ENCODE results near the gene NEK9. TPM values are rescaled to one million over a fixed set of nuclear protein-coding genes. Genes with fewer than 3 reads are reported as not detected.

Gene NEK9
- 46.9 and 61.7 TPM in 2 replicates for total RNA-seq

DNA sequence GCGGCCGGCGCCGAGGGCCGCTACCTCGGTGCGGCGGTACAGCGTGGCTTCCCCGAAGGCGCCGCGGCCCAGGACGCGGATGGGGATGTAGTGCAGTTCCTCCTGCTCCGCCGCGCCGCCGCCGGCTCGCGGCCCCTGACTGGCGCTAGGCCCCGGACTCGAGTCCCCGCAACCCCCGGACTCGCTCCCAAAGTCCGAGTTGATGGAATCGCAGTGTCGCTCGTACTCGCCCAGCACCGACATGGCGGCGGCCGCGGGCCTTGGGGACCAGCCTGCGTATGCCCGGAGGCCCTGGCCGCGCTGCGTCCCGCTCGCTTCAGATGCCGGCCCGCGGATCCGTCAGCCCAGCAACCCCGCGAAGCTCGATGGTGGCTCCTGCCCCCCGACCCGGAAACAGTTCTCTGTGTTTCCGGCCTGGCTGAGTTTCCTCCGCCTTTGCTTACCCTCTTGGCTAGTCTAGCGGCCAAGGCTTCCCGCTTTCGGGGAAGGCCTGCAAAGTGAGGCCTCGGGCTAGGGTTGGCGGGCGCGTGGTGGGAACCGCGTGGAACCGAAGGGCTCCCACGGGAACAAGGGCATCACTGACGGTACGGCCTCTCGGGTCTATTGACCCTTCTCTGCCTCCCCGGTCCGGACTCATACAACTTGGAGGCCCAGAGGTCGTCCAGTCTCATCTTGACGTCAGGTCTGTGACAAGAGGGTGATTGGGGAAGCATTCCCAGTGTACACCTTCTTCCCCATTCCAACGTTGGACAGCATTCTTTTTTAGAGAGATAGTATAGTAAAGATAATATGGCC, at the start of gene NEK9:
Gene NEK9, minus strand, starts transcription at position 370 of the 795 bp plus-strand sequence. Its CDS starts 127 bp downstream, at position 243.

DNA sequence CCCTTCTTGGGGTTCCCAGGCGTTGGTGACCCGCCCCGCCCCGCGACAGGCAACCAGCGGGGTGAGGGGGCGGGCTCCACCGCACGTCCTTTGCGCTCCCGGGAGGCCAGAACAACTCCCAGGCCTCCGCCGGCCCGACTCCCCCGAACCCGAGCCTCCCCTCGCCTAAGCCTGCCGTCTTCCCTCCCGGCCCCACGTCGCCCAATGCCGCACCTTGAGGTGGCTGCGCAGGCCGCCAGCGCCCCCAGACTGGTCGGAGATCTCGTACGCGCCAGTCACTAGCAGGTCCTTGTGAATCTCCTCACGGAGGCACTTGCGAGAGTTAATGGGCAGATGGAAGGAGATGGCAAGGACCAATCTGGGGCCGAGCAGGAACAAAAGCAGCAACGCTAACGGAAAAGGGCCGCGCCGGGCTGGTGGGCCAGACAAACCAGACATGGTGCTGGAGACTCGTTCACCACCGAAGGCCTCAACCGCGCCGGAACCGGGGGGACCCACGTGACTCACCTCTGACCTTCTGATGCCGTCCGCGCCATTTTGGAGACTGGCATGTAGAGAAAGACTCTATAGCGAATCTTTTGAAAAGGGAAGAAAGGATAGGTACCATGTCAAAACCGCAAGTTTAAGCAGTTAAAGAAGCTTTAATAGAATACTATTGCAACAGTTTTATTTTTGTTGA, 49.4 kb upstream of the NEK9 start, which contains the start of gene TMED10:
Gene TMED10, minus strand, starts transcription at position 471 of the 679 bp plus-strand sequence. Its CDS starts 33 bp downstream, at position 438.

DNA sequence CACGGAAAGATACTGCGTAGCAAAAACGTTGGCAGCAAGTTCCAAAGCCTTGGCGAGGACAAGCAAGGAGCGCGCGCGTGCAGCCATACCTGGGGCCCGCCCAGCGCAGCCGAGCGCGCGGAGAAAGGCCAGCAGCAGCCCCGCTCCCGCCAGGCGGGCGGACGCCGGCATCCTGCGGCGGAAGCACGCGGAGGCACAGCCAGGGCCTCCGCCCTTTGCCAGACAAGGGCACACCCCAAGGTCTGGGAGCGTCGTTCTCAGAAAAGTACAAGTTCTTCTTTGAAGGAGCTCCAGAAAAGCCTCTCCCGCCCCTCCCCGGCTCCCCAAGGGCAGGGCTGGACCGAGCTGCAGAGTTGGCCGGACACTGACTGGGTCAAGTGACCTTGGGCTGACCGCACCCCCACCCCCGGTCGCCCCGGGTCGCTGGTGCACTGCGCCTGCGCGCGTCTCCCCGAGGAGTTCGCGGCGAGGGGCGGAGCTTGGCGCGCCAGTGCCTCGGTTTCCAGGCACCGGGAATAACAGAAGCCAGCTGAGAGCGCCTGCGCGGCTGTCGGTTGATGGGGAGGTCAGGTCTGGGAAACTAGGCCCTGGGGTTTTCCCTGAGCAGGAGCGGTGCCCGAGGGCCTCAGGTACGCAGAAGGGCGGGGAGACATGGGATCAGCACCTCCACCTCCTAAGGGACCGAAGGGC, 57.6 kb downstream of the NEK9 start, which contains the start of gene ZC2HC1C:
Gene ZC2HC1C, plus strand, starts transcription at position 521 of the 690 bp plus-strand sequence. CDS start 933 bp downstream, outside the sequence.

DNA sequence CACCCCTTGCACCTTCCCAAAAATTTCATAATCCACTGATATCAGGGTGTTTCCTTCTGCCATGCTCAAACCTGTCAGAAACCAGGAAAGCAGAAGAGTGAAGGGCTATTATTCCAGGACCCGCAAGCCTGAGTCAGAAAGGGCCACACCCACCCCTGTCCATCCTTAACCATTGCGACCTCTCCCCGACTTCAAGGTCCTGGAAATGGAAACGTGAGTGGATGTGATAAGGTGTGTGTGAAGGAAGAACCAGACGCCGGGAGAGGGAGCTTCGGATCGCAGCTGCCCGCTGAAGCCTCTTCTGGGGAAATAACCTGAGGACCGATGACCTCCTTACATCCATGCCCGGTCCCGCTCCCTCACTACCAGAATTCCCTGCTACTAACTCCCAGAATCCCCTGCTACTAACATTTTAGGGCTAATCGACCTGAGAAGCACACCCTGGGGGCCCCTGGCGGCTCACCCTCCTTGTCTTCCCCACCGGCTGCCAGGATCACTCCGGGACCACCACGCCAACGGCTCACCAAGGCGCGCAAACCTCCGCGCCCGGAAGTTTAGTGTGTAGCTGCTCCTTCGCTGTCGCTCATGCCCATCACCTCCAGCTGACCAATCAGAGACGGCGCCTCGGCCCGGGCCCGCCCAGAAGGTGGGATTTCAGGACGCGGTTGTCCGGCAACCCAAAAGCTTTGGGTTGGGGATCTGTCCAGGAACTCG, 63.2 kb downstream of the NEK9 start, which contains the start of gene ACYP1:
Gene ACYP1, minus strand, starts transcription at position 534 of the 714 bp plus-strand sequence. Its CDS starts 471 bp downstream, at position 63.

DNA sequence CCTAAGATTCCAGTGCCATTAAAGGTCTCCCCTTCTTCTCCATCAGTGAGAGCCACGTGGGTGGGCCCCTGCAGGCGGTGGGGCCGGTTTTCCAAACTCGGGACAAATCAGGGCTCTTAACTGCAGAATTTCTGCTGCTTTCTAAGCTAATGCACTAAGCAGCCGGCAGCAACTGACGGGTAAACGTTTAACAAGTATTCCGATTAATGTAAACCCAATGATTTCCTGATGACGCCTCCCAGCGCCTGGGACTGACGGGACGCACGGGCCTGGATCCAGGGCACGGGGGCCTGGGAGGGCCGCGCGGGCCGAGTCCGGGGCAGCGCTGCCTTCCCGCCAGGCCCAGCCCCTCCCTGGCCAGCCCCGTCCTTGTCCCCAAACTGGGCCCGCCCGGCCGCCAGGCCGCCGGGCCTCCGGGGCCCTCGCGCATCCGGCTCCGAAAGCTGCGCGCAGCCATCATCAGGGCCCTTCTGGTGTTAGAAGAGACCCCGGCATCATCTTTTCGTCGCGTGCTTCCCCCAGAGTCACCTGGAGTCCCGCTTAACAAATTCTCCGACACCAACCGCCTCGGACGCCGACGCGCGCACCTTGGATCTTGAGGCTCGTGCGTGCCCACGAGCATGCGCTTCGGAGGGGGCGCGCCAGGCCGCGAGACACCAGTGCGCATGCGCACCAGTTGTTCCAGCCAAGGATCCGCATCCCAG, 75.8 kb downstream of the NEK9 start, which contains the start of gene MLH3:
Gene MLH3, minus strand, starts transcription at position 616 of the 704 bp plus-strand sequence. CDS start 1,812 bp downstream, outside the sequence.

Other genes with a start within 250 kb of the NEK9 start
- gene DLST, start 245.1 kb downstream of the NEK9 start, total RNA-seq: 55.4 and 62.0 TPM in 2 replicates
- gene RPS6KL1, start 203.8 kb downstream of the NEK9 start, total RNA-seq: 0.99 and 1.6 TPM in 2 replicates
- gene PGF, start 171.5 kb downstream of the NEK9 start, total RNA-seq: 15.2 and 33.0 TPM in 2 replicates
- gene EIF2B2, start 124.1 kb downstream of the NEK9 start, total RNA-seq: 51.4 and 74.4 TPM in 2 replicates
- gene MLH3, start 75.6 kb downstream of the NEK9 start, total RNA-seq: 23.7 and 29.3 TPM in 2 replicates
- gene ACYP1, start 63.0 kb downstream of the NEK9 start, total RNA-seq: 7.3 and 9.8 TPM in 2 replicates
- 0.99 and 1.1 TPM in 2 replicates for gene ZC2HC1C, start 57.4 kb downstream of the NEK9 start, total RNA-seq
- 227 and 255 TPM in 2 replicates for gene TMED10, start 49.6 kb upstream of the NEK9 start, total RNA-seq
- gene FOS, start 151.8 kb upstream of the NEK9 start, total RNA-seq: 4.5 and 14.4 TPM in 2 replicates

Measured in aortic smooth muscle cell (primary cell).